HG03521 (cell line): ENCODE data around the gene PAM16.

Experiments
- ATAC-seq: cut with Tn5 transposase; IDR thresholded peaks from one replicate; pipeline ENCODE4 v1.9.1; 2021; ENCODE audit warnings: mild to moderate bottlenecking, moderate library complexity; ENCODE audit not compliant: unreplicated experiment

Gene PAM16

GRCh38 chr16:4306470-4307214 lies 44.5 kb downstream of the PAM16 start:
- no peak for ATAC-seq

GRCh38 chr16:4303973-4304372 lies 47.1 kb downstream of the PAM16 start:
- ATAC-seq, result no peak

GRCh38 chr16:4301968-4302367 lies 49.2 kb downstream of the PAM16 start:
- ATAC-seq, result no peak

GRCh38 chr16:4301177-4301576 lies 49.9 kb downstream of the PAM16 start:
- no peak for ATAC-seq

GRCh38 chr16:4298761-4299522 lies 52.2 kb downstream of the PAM16 start:
- no peak for ATAC-seq

- ATAC-seq, result no peak
Measured at GRCh38 chr16:4297480-4297879, 53.6 kb downstream of the PAM16 start.

- ATAC-seq, result no peak
Measured at GRCh38 chr16:4295581-4295980, 55.5 kb downstream of the PAM16 start.

- ATAC-seq, result no peak
Measured at GRCh38 chr16:4293822-4294457, 57.2 kb downstream of the PAM16 start.

- no peak for ATAC-seq
Measured at GRCh38 chr16:4293181-4293716, 57.9 kb downstream of the PAM16 start.

- no peak for ATAC-seq
Measured at GRCh38 chr16:4291699-4292098, 59.4 kb downstream of the PAM16 start.
